Erythroblast (primary cell): ENCODE results near the gene HELQ.

Experiments used
- GATA1 ChIP-seq: IDR thresholded peaks from 2 replicates; pipeline ENCODE4 v1.6.1; 2011; ENCODE audit warnings: low read depth, mild to moderate bottlenecking, control low read depth, low read length, moderate library complexity
- POLR2A ChIP-seq: IDR thresholded peaks from 2 replicates; pipeline ENCODE4 v1.6.1; 2011; ENCODE audit warnings: mild to moderate bottlenecking, low read length

DNA sequence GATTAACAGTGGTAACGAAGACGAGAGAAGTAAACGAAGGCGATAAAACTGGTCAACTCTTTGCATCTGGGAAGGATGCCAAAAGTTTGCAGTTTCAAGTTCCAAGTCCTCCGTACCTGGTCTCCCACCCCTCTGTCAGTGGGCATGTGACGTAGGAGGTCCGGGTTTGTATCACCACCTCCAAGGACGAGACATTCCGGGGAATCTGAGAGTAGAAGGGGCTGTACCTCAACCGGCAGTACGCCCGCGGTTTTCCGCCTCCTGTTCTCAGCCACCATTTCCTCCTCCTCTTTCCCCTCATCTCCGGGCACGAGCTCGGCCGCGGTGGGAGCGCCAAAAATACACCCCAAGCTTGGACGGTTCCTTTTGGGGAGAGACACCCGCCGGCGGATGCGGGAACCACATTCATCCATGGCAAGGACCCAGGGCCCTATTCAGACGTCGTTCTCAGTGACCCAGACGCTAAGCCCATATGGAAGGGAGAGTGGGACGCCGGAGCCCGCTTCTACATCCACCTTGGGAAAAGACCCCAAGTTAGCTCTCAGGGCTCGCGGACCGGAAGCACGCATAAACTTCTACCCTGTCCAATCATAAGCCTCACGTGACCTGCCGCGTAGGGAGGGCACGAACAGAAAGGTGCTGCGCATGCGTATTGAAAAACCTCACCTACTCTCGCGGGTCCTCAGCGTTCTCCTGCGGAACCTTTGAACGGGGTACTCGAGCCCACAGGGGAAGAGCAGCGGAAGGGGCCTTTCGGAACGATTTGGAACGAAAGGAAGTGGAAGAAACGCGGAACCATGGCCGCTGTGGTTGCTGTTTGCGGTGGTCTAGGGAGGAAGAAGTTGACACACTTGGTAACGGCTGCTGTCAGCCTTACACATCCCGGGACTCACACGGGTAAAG is at the start of gene HELQ, which contains the start of gene MRPS18C:
- peak; percentile 98 for TF ChIP-seq POLR2A
- no peak for TF ChIP-seq GATA1
